SK-N-SH (cell line): ENCODE measurements around the gene KCNE2.

ENCODE experiments used
- EP300 ChIP-seq, 2 experiments: IDR thresholded peaks; 2 replicates each; pipeline versions ENCODE4 v1.4.0 to v1.6.1; 2012; ENCODE audit warnings: borderline replicate concordance in 1 of 2, low read depth in 1 of 2, low read length in 1 of 2
- FOXJ3 ChIP-seq: sonication (generic); formaldehyde crosslinking; IDR thresholded peaks from 2 replicates; pipeline ENCODE4 v1.5.1; 2020; ENCODE audit warnings: mild to moderate bottlenecking, missing genetic modification reagents
- GABPA ChIP-seq: IDR thresholded peaks from 2 replicates; pipeline ENCODE4 v1.4.0; 2012; ENCODE audit warnings: low read depth, mild to moderate bottlenecking
- IRF3 ChIP-seq: fragments of 150-350 bp; IDR thresholded peaks from 2 replicates; pipeline ENCODE4 v1.6.1; 2016; ENCODE audit warnings: mild to moderate bottlenecking, low read depth, low read length
- JUND ChIP-seq: IDR thresholded peaks from 2 replicates; pipeline ENCODE4 v1.4.0; 2012
- MAX ChIP-seq: IDR thresholded peaks from 2 replicates; pipeline ENCODE4 v1.4.0; 2012; ENCODE audit warnings: low read depth
- NRF1 ChIP-seq: IDR thresholded peaks from 2 replicates; pipeline ENCODE4 v1.6.1; 2012; ENCODE audit warnings: low read depth, mild to moderate bottlenecking, low read length
- POLR2AphosphoS5 ChIP-seq: IDR thresholded peaks from 2 replicates; pipeline ENCODE4 v1.6.1; 2012; ENCODE audit warnings: low read depth, low read length
- REST ChIP-seq: IDR thresholded peaks from 2 replicates; pipeline ENCODE4 v1.6.1; 2012; ENCODE audit warnings: mild to moderate bottlenecking, low read depth, low read length, moderate library complexity
- TAF1 ChIP-seq: IDR thresholded peaks from 2 replicates; pipeline ENCODE4 v1.6.1; 2012; ENCODE audit warnings: low read depth, mild to moderate bottlenecking, low read length, moderate library complexity, borderline replicate concordance
- USF2 ChIP-seq: fragments of 150-350 bp; IDR thresholded peaks from 2 replicates; pipeline ENCODE4 v1.6.1; 2017; ENCODE audit warnings: antibody characterized with exemption, low read length, low read depth, borderline replicate concordance
- YY1 ChIP-seq: IDR thresholded peaks from 2 replicates; pipeline ENCODE4 v1.4.0; 2012; ENCODE audit warnings: low read depth, mild to moderate bottlenecking
- TF ChIP-seq, protein P1 (sequence below): IDR thresholded peaks from 2 replicates; pipeline ENCODE4; 2012
- TF ChIP-seq, protein P2 (sequence below): fragments of 200-600 bp; sonication (generic); IDR thresholded peaks from 2 replicates; pipeline ENCODE4 v1.6.1; 2017; ENCODE audit warnings: antibody characterized with exemption, mild to moderate bottlenecking, moderate library complexity

DNA sequence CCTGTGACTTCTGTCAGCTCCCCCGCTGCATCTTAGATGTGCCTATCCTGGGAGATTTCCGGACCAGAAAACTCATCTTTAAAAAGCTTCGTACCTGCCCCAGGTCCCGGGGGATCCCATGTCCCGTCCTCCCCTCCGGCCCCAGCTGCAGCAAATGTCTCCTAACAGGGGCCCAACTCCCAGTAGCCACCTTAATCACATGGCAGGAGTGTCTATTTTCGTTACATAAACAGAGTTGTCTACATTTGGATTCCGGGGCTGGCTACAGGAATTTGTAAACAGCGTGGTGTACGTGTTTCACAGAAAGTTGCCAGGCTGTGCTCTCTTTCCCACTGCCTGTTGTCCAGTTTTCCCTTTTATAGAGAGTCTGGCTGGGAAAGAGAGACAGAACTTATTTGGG, 17.9 kb upstream of the KCNE2 start:
- TF ChIP-seq, protein P1, sequence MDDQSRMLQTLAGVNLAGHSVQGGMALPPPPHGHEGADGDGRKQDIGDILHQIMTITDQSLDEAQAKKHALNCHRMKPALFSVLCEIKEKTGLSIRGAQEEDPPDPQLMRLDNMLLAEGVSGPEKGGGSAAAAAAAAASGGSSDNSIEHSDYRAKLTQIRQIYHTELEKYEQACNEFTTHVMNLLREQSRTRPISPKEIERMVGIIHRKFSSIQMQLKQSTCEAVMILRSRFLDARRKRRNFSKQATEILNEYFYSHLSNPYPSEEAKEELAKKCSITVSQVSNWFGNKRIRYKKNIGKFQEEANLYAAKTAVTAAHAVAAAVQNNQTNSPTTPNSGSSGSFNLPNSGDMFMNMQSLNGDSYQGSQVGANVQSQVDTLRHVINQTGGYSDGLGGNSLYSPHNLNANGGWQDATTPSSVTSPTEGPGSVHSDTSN: no peak
- TF ChIP-seq, protein P2, sequence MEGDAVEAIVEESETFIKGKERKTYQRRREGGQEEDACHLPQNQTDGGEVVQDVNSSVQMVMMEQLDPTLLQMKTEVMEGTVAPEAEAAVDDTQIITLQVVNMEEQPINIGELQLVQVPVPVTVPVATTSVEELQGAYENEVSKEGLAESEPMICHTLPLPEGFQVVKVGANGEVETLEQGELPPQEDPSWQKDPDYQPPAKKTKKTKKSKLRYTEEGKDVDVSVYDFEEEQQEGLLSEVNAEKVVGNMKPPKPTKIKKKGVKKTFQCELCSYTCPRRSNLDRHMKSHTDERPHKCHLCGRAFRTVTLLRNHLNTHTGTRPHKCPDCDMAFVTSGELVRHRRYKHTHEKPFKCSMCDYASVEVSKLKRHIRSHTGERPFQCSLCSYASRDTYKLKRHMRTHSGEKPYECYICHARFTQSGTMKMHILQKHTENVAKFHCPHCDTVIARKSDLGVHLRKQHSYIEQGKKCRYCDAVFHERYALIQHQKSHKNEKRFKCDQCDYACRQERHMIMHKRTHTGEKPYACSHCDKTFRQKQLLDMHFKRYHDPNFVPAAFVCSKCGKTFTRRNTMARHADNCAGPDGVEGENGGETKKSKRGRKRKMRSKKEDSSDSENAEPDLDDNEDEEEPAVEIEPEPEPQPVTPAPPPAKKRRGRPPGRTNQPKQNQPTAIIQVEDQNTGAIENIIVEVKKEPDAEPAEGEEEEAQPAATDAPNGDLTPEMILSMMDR: no peak
- TF ChIP-seq MAX: no peak
- no peak for TF ChIP-seq JUND
- TF ChIP-seq GABPA: no peak
- TF ChIP-seq YY1: no peak
- TF ChIP-seq NRF1: no peak
- no peak for TF ChIP-seq FOXJ3 (CRISPR knock-in tag)
- TF ChIP-seq POLR2AphosphoS5: no peak
- TF ChIP-seq IRF3: no peak
- no peak for TF ChIP-seq EP300 (IDR thresholded peaks at IDR 0.05; ENCODE audit: borderline replicate concordance in 1 of 2, low read depth in 1 of 2, low read length in 1 of 2)
- TF ChIP-seq TAF1: no peak
- no peak for TF ChIP-seq REST
- no peak for TF ChIP-seq USF2
